Measurements from ENCODE around the gene XPOT.
A peak's percentile ranks its signal among the peaks of the same experiment; 100 is the strongest.

The XPOT gene

DNA sequence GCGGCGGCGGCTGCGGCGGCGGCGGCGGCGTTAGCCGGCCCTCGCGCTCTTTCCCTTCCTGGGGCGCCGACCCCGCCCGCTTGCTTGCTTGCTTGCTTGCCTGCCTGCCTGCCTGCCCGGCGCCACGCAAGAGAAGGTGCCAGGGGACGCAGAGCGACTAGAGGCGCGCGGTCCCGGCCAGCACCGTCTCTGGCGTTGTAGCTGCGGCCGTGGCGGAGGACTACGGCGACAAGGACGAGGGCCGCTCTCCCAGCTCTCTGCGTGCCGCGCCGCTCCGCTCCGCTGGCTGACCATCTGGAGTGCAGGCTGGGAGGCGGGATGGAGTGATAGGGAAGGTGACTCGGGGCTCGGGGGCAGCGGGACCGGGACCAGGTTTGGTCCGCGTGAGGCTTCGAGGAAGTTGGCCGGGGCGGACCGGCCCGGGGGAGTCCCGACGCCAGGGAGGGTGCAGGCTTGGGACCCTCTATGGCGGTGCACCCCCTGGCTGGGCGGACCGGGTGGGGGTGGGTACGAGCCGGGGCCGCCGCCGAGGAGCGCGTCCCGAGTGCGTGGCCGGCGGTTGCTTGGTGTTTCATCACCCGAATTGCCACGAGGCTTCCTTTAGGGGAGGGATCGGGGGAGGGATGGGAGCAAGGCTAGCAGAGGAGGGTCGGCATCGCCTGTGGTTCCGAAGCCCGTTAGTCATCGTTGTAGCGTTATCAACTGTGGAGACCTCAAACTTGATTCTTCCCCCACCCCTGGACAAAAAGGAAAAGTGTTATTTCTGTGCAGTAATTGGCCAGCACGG lies 471 bp downstream of the XPOT start:
- peak; percentile 48 for DNase-seq (ENCODE audit: extremely low spot score)
- POLR2A ChIA-PET: interaction anchor here (0.6 to 1.9 kb wide), 24 partner anchors 9 to 571 kb away, joined by 3 to 11 read pairs (median 3); partner anchors contain the start of gene KICS2
- TF ChIP-seq LEF1 (IDR thresholded peaks at IDR 0.05; ENCODE audit: borderline replicate concordance): no peak
- TF ChIP-seq ELF4 (IDR thresholded peaks at IDR 0.05): peak; percentile 10; the same call in 1 of the 2 replicates
- no peak for TF ChIP-seq FOXA1 (IDR thresholded peaks at IDR 0.05)
- peak; percentile 73 for TF ChIP-seq L3MBTL2 (conservative IDR thresholded peaks at IDR 0.05)
- CTCF ChIA-PET: no interaction called here

DNA sequence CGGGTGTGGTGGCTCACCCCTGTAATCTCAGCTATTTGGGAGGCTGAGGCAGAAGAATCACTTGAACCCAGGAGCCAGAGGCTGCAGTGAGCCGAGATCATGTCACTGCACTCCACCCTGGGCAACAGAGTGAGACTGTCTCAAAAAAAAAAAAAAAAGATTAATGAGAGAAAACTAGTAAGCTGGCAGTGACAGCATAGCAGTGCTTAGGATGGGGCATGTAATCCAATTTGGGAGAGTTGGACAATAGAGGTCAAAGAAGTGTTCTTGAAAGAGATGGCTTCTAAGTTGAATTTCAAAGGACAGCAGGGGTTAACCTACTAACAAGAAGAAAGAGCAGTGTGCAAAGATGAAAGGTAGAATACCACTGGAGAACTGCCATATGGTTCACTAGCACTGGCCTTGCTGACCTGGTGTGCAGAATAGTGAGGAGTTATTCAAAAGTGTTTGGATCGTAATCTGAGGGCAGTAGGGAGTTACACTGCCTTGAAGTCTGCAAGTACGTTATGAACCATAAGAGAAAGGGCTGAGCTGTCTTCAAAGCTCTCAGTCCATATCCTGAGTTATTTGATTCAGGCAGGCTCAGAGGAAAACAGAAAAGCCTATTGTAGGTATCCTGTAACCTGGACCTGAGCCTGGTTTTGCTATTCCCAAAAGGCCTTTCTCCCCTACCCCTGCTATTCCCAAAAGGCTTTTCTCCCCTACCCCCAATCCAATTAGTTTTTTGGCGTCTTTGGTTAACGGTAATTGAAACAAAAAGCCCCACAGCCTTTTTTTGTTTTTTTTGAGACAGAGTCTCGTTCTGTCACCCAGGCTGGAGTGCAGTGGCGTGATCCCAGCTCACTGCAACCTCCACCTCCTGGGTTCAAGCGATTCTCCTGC lies 3.4 kb downstream of the XPOT start:
- TF ChIP-seq SUZ12 (IDR thresholded peaks at IDR 0.05): no peak
- no peak for TF ChIP-seq ELF4 (IDR thresholded peaks at IDR 0.05)
- no peak for TF ChIP-seq FOXA1 (IDR thresholded peaks at IDR 0.05)
- no peak for TF ChIP-seq HDGF (IDR thresholded peaks at IDR 0.05; ENCODE audit: borderline replicate concordance)
- TF ChIP-seq SP1 (IDR thresholded peaks at IDR 0.05): no peak
- no peak for TF ChIP-seq BHLHE40 (IDR thresholded peaks at IDR 0.05; ENCODE audit: borderline replicate concordance)
- no peak for TF ChIP-seq FOXK2 (IDR thresholded peaks at IDR 0.05)
- no peak for DNase-seq (ENCODE audit: extremely low spot score)
- POLR2A ChIA-PET: no interaction called here
- CTCF ChIA-PET: no interaction called here

DNA sequence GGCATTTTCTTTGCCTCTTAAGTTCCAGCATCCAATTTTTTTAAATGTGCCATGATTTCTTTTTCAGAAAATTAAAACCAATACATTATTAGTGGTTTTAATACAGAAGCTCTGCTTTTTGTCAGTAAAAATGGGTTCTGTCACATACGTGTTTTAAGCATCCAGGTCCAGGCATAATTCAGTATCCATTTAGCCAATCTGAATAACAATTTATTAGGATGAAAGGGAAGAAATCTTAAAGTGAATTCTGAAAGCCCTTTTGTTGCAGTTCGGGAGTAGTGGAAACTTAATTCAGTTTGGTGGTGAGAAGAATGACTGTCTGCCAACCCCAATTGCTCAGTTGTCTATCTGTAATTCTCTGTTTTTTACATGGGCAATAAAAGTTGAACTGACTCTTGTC lies 7.2 kb downstream of the XPOT start:
- ChIA-PET POLR2A (no interaction called here), CTCF (no interaction called here)

DNA sequence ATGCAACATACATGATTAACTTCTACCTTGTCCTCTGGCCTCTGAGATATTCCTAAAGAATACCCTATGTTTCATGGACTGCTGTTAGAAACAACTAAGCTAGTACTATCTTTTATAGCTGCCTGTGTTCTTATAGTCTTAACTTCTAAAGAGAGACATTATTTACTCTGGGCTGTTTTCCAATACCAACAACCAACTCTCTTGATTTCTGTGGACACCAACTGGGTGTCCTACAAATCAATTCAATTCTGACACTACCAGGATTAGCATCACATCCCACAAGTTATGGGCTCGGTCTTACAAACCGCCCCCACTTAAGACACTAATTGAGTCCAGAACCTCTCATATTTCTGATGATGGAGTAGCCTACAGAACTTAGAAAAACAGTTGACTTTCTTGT lies 8.3 kb downstream of the XPOT start:
- TF ChIP-seq BHLHE40 (IDR thresholded peaks at IDR 0.05; ENCODE audit: borderline replicate concordance) (no peak), FOXM1 (IDR thresholded peaks at IDR 0.05; ENCODE audit: borderline replicate concordance) (no peak), SUZ12 (IDR thresholded peaks at IDR 0.05) (no peak), FOXK2 (IDR thresholded peaks at IDR 0.05) (no peak), ELF4 (IDR thresholded peaks at IDR 0.05) (no peak), ZNF384 (IDR thresholded peaks at IDR 0.05) (no peak), SP1 (IDR thresholded peaks at IDR 0.05) (no peak), CTBP1 (IDR thresholded peaks at IDR 0.05; ENCODE audit: borderline replicate concordance) (no peak), L3MBTL2 (conservative IDR thresholded peaks at IDR 0.05) (no peak), ARNT (IDR thresholded peaks at IDR 0.05) (no peak), HDGF (IDR thresholded peaks at IDR 0.05; ENCODE audit: borderline replicate concordance) (no peak), LEF1 (IDR thresholded peaks at IDR 0.05; ENCODE audit: borderline replicate concordance) (no peak), TARDBP (IDR thresholded peaks at IDR 0.05) (no peak), FOXA1 (IDR thresholded peaks at IDR 0.05) (no peak), NFRKB (IDR thresholded peaks at IDR 0.05) (no peak)
- TF ChIP-seq, protein P1, sequence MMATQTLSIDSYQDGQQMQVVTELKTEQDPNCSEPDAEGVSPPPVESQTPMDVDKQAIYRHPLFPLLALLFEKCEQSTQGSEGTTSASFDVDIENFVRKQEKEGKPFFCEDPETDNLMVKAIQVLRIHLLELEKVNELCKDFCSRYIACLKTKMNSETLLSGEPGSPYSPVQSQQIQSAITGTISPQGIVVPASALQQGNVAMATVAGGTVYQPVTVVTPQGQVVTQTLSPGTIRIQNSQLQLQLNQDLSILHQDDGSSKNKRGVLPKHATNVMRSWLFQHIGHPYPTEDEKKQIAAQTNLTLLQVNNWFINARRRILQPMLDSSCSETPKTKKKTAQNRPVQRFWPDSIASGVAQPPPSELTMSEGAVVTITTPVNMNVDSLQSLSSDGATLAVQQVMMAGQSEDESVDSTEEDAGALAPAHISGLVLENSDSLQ (IDR thresholded peaks at IDR 0.05): no peak
- POLR2A ChIA-PET: no interaction called here
- DNase-seq (ENCODE audit: extremely low spot score): no peak
- CTCF ChIA-PET: no interaction called here

More for the DNA sequence above, 7.2 kb downstream of the XPOT start:
- no peak for TF ChIP-seq ZNF384 (IDR thresholded peaks at IDR 0.05)
- no peak for TF ChIP-seq ARNT (IDR thresholded peaks at IDR 0.05)
- TF ChIP-seq SP1 (IDR thresholded peaks at IDR 0.05): no peak
- no peak for TF ChIP-seq HDGF (IDR thresholded peaks at IDR 0.05; ENCODE audit: borderline replicate concordance)
- TF ChIP-seq SUZ12 (IDR thresholded peaks at IDR 0.05): no peak
- TF ChIP-seq NFRKB (IDR thresholded peaks at IDR 0.05): no peak
- TF ChIP-seq, protein P1 (IDR thresholded peaks at IDR 0.05): no peak
- no peak for TF ChIP-seq TARDBP (IDR thresholded peaks at IDR 0.05)
- TF ChIP-seq L3MBTL2 (conservative IDR thresholded peaks at IDR 0.05): no peak
- TF ChIP-seq ELF4 (IDR thresholded peaks at IDR 0.05): no peak
- DNase-seq (ENCODE audit: extremely low spot score): no peak

DNA sequence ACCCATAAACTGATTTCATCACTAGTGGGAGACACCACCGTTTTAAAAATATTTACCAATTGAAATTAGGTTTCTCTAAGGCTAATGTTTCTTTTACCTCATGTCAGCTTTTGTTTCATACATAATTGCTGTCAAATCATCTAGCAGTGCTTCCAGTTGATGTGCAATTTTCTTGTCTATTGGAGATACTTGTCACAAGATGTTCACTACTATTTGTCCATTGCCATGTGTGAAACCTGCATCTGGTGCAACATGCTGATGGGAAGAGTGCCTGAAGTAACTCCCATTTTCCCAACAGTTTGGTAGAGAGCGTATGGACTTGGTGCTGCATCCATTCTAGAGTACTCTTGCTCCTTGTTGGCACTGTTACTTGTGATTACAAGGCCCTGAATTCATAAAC lies 9.7 kb downstream of the XPOT start:
- DNase-seq (ENCODE audit: extremely low spot score): no peak
- POLR2A ChIA-PET: no interaction called here
- CTCF ChIA-PET: no interaction called here
- TF ChIP-seq TARDBP (IDR thresholded peaks at IDR 0.05) (no peak), HDGF (IDR thresholded peaks at IDR 0.05; ENCODE audit: borderline replicate concordance) (no peak), CTBP1 (IDR thresholded peaks at IDR 0.05; ENCODE audit: borderline replicate concordance) (no peak), FOXM1 (IDR thresholded peaks at IDR 0.05; ENCODE audit: borderline replicate concordance) (no peak), SP1 (IDR thresholded peaks at IDR 0.05) (no peak), ZNF384 (IDR thresholded peaks at IDR 0.05) (no peak)

DNA sequence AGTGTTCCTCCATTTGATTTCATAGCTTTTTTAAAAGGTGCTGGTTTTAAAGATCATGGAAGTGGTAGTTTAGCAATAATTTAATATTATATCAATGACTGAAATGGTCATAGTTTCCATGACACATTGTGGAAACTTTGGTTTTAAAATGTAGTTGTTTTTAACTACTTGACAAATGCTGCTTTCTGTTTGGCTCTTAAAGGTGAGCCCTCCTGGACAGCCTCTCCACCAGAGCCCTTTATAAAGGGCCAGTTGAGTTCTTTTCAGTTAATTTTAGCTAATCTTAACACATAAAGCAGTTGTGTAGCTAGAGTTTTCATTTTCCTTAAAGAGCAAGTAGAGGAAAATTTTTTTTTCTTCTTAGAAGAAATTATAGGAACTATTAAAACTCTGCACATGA lies 14.0 kb downstream of the XPOT start:
- POLR2A ChIA-PET: interaction anchor here (1.4 kb wide), 1 partner anchor 14 kb away, joined by 6 read pairs; the partner anchor contains the start of gene XPOT
- TF ChIP-seq FOXK2 (IDR thresholded peaks at IDR 0.05) (no peak), BHLHE40 (IDR thresholded peaks at IDR 0.05; ENCODE audit: borderline replicate concordance) (no peak), TARDBP (IDR thresholded peaks at IDR 0.05) (no peak), NFRKB (IDR thresholded peaks at IDR 0.05) (no peak), CTBP1 (IDR thresholded peaks at IDR 0.05; ENCODE audit: borderline replicate concordance) (no peak), ARNT (IDR thresholded peaks at IDR 0.05) (no peak), HDGF (IDR thresholded peaks at IDR 0.05; ENCODE audit: borderline replicate concordance) (no peak), L3MBTL2 (conservative IDR thresholded peaks at IDR 0.05) (no peak), ELF4 (IDR thresholded peaks at IDR 0.05) (no peak), ZNF384 (IDR thresholded peaks at IDR 0.05) (no peak), LEF1 (IDR thresholded peaks at IDR 0.05; ENCODE audit: borderline replicate concordance) (no peak)
- DNase-seq (ENCODE audit: extremely low spot score): no peak
- CTCF ChIA-PET: no interaction called here

Data from HEK293T (cell line).